Upper lobe of left lung (tissue), 6 donors: ENCODE data around the gene ANGPT4. TPM values are rescaled to one million over a fixed set of nuclear protein-coding genes. Genes with fewer than 3 reads are reported as not detected.

Experiments
- ATAC-seq, 2 donors: fragments of 200-7000 bp; cut with Tn5 transposase; one replicate each; pipeline ENCODE4 v1.9.1; 2022; ENCODE audit warnings: mild to moderate bottlenecking in 2 of 2, moderate library complexity in 2 of 2; ENCODE audit not compliant: low FRiP score in 2 of 2
- DNase-seq, 2 donors: peaks; one replicate each; pipeline ENCODE4 v3.0.0-alpha.2; 2019 to 2020
- H3K27ac ChIP-seq, 4 donors: fragments of 200-600 bp; sonication (generic); one replicate each; pipeline ENCODE4 v1.5.1; 2016 to 2019
- H3K27me3 ChIP-seq, 4 donors: fragments of 200-600 bp; sonication (generic); one replicate each; pipeline ENCODE4 v1.5.1; 2017 to 2019
- H3K36me3 ChIP-seq, 4 donors: fragments of 200-600 bp; sonication (generic); one replicate each; pipeline ENCODE4 v1.5.1; 2016 to 2019
- H3K4me1 ChIP-seq, 4 donors: fragments of 200-600 bp; sonication (generic); one replicate each; pipeline ENCODE4 v1.5.1; 2018 to 2019
- H3K4me3 ChIP-seq, 4 donors: fragments of 200-600 bp; sonication (generic); one replicate each; pipeline ENCODE4 v1.5.1; 2017 to 2019; ENCODE audit warnings: mild to moderate bottlenecking in 2 of 4, moderate library complexity in 1 of 4
- H3K9me3 ChIP-seq, 4 donors: fragments of 200-600 bp; sonication (generic); one replicate each; pipeline ENCODE4 v1.5.1; 2018 to 2019
- EP300 ChIP-seq, 4 donors: sonication (generic); formaldehyde crosslinking; IDR thresholded peaks; one replicate each; pipeline ENCODE4 v1.5.1; 2017; ENCODE audit warnings: antibody characterized with exemption in 4 of 4, control low read depth in 2 of 4
- POLR2A ChIP-seq, 4 donors: fragments of 450-650 bp; IDR thresholded peaks; one replicate each; pipeline ENCODE4 v1.5.1; 2016 to 2017; ENCODE audit warnings: antibody characterized with exemption in 4 of 4, mild to moderate bottlenecking in 2 of 4
- POLR2AphosphoS5 ChIP-seq, 2 donors: sonication (generic); formaldehyde crosslinking; IDR thresholded peaks; one replicate each; pipeline ENCODE4 v1.5.1; 2017; ENCODE audit warnings: antibody characterized with exemption in 2 of 2
- WGBS, 2 donors: methylation state at CpG; one replicate each; pipeline ENCODE4 v1.1.5; 2017 to 2018; 5-methylcytosine and 5-hydroxymethylcytosine counted together
- total RNA-seq, 6 donors: library from RNA; depleted of rRNA in 4 of 6; stranded (reverse); fragments of >200 nt in 4 of 6; gene quantifications; one replicate each; pipeline versions ENCODE4 v1.1.0 to v1.2.1, GENCODE V29; 2016 to 2021
- TF ChIP-seq, protein P1 (sequence below), 6 experiments: fragments of 450-650 bp in 4 of 6; fragments of 200-600 bp in 2 of 6; sonication (generic) in 2 of 6; IDR thresholded peaks; one replicate each; pipeline ENCODE4 v1.5.1; 2016 to 2019; ENCODE audit warnings: antibody characterized with exemption in 6 of 6
- donor health status: DM: no; HTN: no; CAD: no; lungs with moderate emphysema.
- donor health status: DM: no; HTN: yes; CAD: no; lungs with severe emphysema.

The ANGPT4 gene
- total RNA-seq, 6 donors from 2014 or later = 0.39 to 3.0 (median 1.4) TPM

DNA sequence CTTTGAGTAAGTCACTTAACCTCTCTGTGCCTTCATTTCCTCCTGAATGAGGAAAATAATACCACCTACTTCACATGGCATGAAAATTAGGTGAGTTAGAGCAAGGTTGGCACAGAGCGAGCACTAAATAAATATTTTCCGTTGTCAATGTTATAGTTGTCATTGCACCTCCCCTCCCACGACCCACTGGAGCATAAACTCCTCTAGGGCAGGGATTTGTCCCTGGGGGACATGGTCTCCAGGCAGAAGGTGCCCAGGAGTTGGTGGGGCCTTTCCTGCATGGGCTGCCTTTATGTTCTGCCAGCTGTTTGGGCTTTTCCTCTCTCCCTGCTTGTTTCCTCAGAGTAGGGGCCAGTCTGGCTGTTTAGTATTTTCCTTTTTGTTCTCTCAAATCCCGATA is 1.3 kb upstream of the ANGPT4 start:
- Histone ChIP-seq H3K4me3 (no peak overlapping the region), H3K4me1 (peaks cover 0 to 4% (median 0%) of the 10 kb centered on the region in 4 donors), H3K9me3 (no peaks in the 10 kb centered on the region), H3K36me3 (no peaks in the 10 kb centered on the region), H3K27me3 (no peaks in the 10 kb centered on the region), H3K27ac (no peak overlapping the region)
- no peak for DNase-seq
- no peak for TF ChIP-seq EP300 (IDR thresholded peaks at IDR 0.05)
- no peak for TF ChIP-seq POLR2AphosphoS5 (IDR thresholded peaks at IDR 0.05)
- no peak for TF ChIP-seq POLR2A (IDR thresholded peaks at IDR 0.05)
- TF ChIP-seq, protein P1, sequence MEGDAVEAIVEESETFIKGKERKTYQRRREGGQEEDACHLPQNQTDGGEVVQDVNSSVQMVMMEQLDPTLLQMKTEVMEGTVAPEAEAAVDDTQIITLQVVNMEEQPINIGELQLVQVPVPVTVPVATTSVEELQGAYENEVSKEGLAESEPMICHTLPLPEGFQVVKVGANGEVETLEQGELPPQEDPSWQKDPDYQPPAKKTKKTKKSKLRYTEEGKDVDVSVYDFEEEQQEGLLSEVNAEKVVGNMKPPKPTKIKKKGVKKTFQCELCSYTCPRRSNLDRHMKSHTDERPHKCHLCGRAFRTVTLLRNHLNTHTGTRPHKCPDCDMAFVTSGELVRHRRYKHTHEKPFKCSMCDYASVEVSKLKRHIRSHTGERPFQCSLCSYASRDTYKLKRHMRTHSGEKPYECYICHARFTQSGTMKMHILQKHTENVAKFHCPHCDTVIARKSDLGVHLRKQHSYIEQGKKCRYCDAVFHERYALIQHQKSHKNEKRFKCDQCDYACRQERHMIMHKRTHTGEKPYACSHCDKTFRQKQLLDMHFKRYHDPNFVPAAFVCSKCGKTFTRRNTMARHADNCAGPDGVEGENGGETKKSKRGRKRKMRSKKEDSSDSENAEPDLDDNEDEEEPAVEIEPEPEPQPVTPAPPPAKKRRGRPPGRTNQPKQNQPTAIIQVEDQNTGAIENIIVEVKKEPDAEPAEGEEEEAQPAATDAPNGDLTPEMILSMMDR (IDR thresholded peaks at IDR 0.05) = no peak
- WGBS, 2 donors = 69 to 70% methylated on average over 4 of the region's 4 CpGs
- ATAC-seq = no peak

DNA sequence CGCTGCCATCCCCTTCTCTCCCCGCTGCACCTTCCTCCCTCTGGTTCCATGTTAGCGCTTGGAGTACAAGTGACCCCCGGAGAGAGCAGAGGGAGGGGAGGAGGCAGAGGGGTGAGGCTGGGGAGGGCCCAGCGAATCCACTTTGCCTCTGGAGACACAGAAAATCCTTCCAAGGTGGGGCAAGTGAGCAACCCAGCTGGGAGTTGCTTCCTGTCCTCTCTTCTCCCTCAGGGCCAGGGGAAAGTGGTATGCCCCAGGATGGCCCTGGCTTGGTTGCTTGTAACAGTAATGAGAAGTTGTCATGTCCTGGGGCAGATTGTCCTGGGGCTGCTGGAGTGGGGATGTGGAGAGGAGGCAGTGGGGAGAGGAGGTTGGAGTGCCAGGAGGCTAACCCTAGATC is 691 bp upstream of the ANGPT4 start:
- Histone ChIP-seq H3K27me3 (no peaks in the 10 kb centered on the region), H3K4me1 (peaks cover 0 to 4% (median 0%) of the 10 kb centered on the region in 4 donors), H3K27ac (no peak overlapping the region), H3K36me3 (no peaks in the 10 kb centered on the region), H3K9me3 (no peaks in the 10 kb centered on the region), H3K4me3 (no peak overlapping the region)
- WGBS, 2 donors = 49 to 74% methylated on average over 5 of the region's 5 CpGs
- TF ChIP-seq POLR2AphosphoS5 (IDR thresholded peaks at IDR 0.05) (no peak), POLR2A (IDR thresholded peaks at IDR 0.05) (no peak), EP300 (IDR thresholded peaks at IDR 0.05) (no peak)
- TF ChIP-seq, protein P1 (IDR thresholded peaks at IDR 0.05) = no peak
- no peak for DNase-seq
- ATAC-seq = no peak

DNA sequence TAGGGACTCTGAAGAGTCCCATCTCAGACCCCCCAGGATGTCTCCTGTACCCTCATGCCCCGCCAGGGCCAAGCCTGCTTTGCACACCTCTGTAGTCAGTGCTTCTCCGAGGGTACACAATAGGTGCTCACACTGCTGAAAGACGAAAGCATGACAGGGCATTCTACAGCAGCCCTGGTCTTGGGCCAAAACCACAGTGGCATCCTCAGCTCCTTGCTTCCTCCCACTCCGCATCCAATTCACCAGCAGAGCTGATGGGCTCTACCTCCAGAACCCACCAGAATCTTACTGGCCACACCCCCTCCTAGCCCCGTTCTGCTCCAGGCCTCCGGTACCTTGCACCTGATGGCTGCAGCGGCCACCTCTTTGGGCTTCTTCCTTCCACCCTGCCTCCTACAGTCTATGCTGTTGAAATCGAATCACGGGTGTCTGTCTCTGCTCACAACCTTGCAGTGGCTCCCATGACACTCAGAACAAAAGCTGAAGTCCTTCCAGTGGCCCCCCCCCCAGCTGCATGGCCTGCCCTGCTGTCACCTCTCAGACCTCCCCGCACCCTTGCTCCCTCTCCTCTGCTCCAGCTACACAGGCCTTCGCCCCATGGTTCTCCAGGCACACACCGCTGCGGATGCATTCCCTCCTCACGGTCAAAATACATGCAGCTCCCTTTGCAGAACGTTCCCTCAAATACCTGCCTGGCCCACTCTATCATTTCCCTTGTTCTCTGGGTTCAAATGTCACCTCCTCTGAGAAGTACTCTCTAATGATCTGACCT is 1.2 kb downstream of the ANGPT4 start:
- Histone ChIP-seq H3K9me3 (no peaks in the 10 kb centered on the region), H3K4me3 (no peak overlapping the region), H3K4me1 (peaks cover 0 to 4% (median 0%) of the 10 kb centered on the region in 4 donors), H3K27ac (no peak overlapping the region), H3K27me3 (no peaks in the 10 kb centered on the region), H3K36me3 (no peaks in the 10 kb centered on the region)
- ATAC-seq (no peak), DNase-seq (no peak)
- no peak for TF ChIP-seq POLR2A (IDR thresholded peaks at IDR 0.05)
- TF ChIP-seq, protein P1 (IDR thresholded peaks at IDR 0.05) = no peak
- TF ChIP-seq EP300 (IDR thresholded peaks at IDR 0.05) = no peak
- no peak for TF ChIP-seq POLR2AphosphoS5 (IDR thresholded peaks at IDR 0.05)
- WGBS, 2 donors = 61 to 65% methylated on average over 14 of the region's 15 CpGs

DNA sequence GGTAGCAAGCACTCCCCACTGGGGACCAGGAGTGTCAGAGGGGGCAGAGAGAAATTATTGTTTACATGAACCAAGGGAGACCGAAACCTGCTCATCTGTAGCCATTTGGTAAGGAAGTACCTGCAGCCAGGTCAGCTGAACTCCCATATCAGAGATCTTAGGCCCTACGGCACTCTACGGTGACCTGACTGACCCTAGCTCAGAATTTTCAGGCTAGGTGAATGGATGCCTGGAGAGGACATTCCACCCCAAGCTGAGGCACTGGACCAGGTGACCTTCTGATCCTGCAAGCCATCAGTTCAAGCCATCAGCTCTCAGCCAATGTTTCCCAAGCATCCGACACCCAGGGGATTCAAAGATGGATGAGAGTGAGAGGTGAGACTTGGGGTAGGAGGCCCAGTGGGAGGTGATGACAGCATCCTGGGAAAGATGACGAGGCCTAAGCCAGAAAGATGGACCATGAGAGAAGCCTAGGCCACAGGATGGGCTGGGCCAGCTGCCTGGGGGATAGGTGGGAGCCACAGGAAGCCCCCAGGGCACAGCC is 2.8 kb downstream of the ANGPT4 start:
- H3K36me3 ChIP-seq = no peaks in the 10 kb centered on the region
- no peaks in the 10 kb centered on the region for H3K27me3 ChIP-seq
- H3K4me3 ChIP-seq = no peak overlapping the region
- ATAC-seq (no peak), DNase-seq (no peak)
- no peak overlapping the region for H3K27ac ChIP-seq
- no peaks in the 10 kb centered on the region for H3K9me3 ChIP-seq
- 83 to 86% methylated on average over 3 to 5 of the region's 5 CpGs for WGBS, 2 donors
- peaks cover 0 to 4% (median 0%) of the 10 kb centered on the region in 4 donors for H3K4me1 ChIP-seq
- TF ChIP-seq EP300 (IDR thresholded peaks at IDR 0.05) (no peak), POLR2AphosphoS5 (IDR thresholded peaks at IDR 0.05) (no peak), POLR2A (IDR thresholded peaks at IDR 0.05) (no peak)
- TF ChIP-seq, protein P1 (IDR thresholded peaks at IDR 0.05) = no peak
